ENCODE measurements around the gene SELENOW.
"Not testable (repeated sequence)": the region's sequence is repeated elsewhere in the genome, so short reads cannot be mapped to it uniquely, and the experiment has no call there.

The SELENOW gene

GRCh38 chr19:47756953-47757608 lies 21.4 kb upstream of the SELENOW start:
- DNase-seq: no peak

- no peak for DNase-seq
Observed at GRCh38 chr19:47757617-47758442, 20.7 kb upstream of the SELENOW start.

GRCh38 chr19:47758443-47758804 lies 20.1 kb upstream of the SELENOW start:
- DNase-seq: no peak

GRCh38 chr19:47760632-47760999 lies 17.9 kb upstream of the SELENOW start:
- no peak for DNase-seq

- DNase-seq: no peak
Observed at GRCh38 chr19:47761566-47761965, 16.9 kb upstream of the SELENOW start.

- DNase-seq: no peak
Observed at GRCh38 chr19:47762151-47762550, 16.4 kb upstream of the SELENOW start.

- DNase-seq: no peak
Observed at GRCh38 chr19:47762615-47763308, 15.7 kb upstream of the SELENOW start.

GRCh38 chr19:47764705-47765104 lies 13.8 kb upstream of the SELENOW start:
- not testable (repeated sequence) for DNase-seq

GRCh38 chr19:47765523-47766358 lies 12.8 kb upstream of the SELENOW start:
- DNase-seq: peak; percentile 11

- no peak for DNase-seq
Observed at GRCh38 chr19:47766359-47766620, 12.2 kb upstream of the SELENOW start.

GRCh38 chr19:47766670-47767069 lies 11.8 kb upstream of the SELENOW start:
- DNase-seq: no peak

GRCh38 chr19:47767349-47767748 lies 11.2 kb upstream of the SELENOW start:
- DNase-seq: no peak

- DNase-seq: no peak
Observed at GRCh38 chr19:47768604-47769003, 9.9 kb upstream of the SELENOW start.

- DNase-seq: no peak
Observed at GRCh38 chr19:47769534-47769933, 9.0 kb upstream of the SELENOW start.

GRCh38 chr19:47771291-47771690 lies 7.2 kb upstream of the SELENOW start:
- DNase-seq: not testable (repeated sequence)

GRCh38 chr19:47776568-47776967 lies 1.9 kb upstream of the SELENOW start:
- DNase-seq: peak; percentile 94

- DNase-seq: not testable (repeated sequence)
Observed at GRCh38 chr19:47777245-47778048, 1.1 kb upstream of the SELENOW start.

- DNase-seq: peak; percentile 6
Observed at GRCh38 chr19:47778954-47779351, 450 bp downstream of the SELENOW start.

- no peak for DNase-seq
Observed at GRCh38 chr19:47779524-47780214, 1.2 kb downstream of the SELENOW start.

- no peak for DNase-seq
Observed at GRCh38 chr19:47780215-47780551, 1.7 kb downstream of the SELENOW start.

- no peak for DNase-seq
Observed at GRCh38 chr19:47781590-47782262, 3.2 kb downstream of the SELENOW start.

All from DMS79 treated with DMSO at 0.1 percent for 48 hours (cell line).